ENCODE data around the gene PCBP1. TPM values are rescaled to one million over a fixed set of nuclear protein-coding genes. Genes with fewer than 3 reads are reported as not detected.
"Not testable (repeated sequence)": the region's sequence is repeated elsewhere in the genome, so short reads cannot be mapped to it uniquely, and the experiment has no call there.

The PCBP1 gene
- total RNA-seq: 443 and 445 TPM in 2 replicates

- intact Hi-C loops (cut with micrococcal nuclease): loop anchor here (1.0 to 5.0 kb wide), 10 partner anchors 8 to 1835 kb away; partner anchors contain the start of genes AAK1, GMCL1, PPP3R1 and SNRPG
Observed at GRCh38 chr2:70086838-70087701, at the start of gene PCBP1. PCBP1 (plus strand) TSS chr2:70087477; CDS start chr2:70087744, 267 bp downstream.

GRCh38 chr2:70039366-70039765 lies 47.9 kb upstream of the PCBP1 start:
- intact Hi-C loops (cut with micrococcal nuclease): no loop called here

- intact Hi-C loops (cut with micrococcal nuclease): loop anchor here (2.0 kb wide), 2 partner anchors 27 to 95 kb away; no protein-coding TSS in a partner anchor
Observed at GRCh38 chr2:70041663-70042062, 45.6 kb upstream of the PCBP1 start.

- intact Hi-C loops (cut with micrococcal nuclease): loop anchor here (2.0 kb wide), 2 partner anchors 27 to 95 kb away; no protein-coding TSS in a partner anchor
Observed at GRCh38 chr2:70042246-70042645, 45.0 kb upstream of the PCBP1 start.

GRCh38 chr2:70043252-70043875 lies 43.9 kb upstream of the PCBP1 start:
- intact Hi-C loops (cut with micrococcal nuclease): loop anchor here (1.0 to 2.0 kb wide), 3 partner anchors 26 to 97 kb away; no protein-coding TSS in a partner anchor

- intact Hi-C loops (cut with micrococcal nuclease): no loop called here
Observed at GRCh38 chr2:70044290-70045040, 42.8 kb upstream of the PCBP1 start.

GRCh38 chr2:70045405-70045804 lies 41.9 kb upstream of the PCBP1 start:
- intact Hi-C loops (cut with micrococcal nuclease): no loop called here

- intact Hi-C loops (cut with micrococcal nuclease): no loop called here
Observed at GRCh38 chr2:70045932-70046331, 41.3 kb upstream of the PCBP1 start.

GRCh38 chr2:70046534-70046933 lies 40.7 kb upstream of the PCBP1 start:
- intact Hi-C loops (cut with micrococcal nuclease): no loop called here

GRCh38 chr2:70047451-70047850 lies 39.8 kb upstream of the PCBP1 start:
- intact Hi-C loops (cut with micrococcal nuclease): no loop called here

GRCh38 chr2:70049255-70049654 lies 38.0 kb upstream of the PCBP1 start:
- intact Hi-C loops (cut with micrococcal nuclease): no loop called here

GRCh38 chr2:70050631-70051425 lies 36.4 kb upstream of the PCBP1 start:
- intact Hi-C loops (cut with micrococcal nuclease): no loop called here

GRCh38 chr2:70055259-70055658 lies 32.0 kb upstream of the PCBP1 start:
- intact Hi-C loops (cut with micrococcal nuclease): not testable (repeated sequence)

GRCh38 chr2:70061317-70061716 lies 26.0 kb upstream of the PCBP1 start:
- intact Hi-C loops (cut with micrococcal nuclease): no loop called here

GRCh38 chr2:70062270-70062669 lies 25.0 kb upstream of the PCBP1 start:
- intact Hi-C loops (cut with micrococcal nuclease): no loop called here

- intact Hi-C loops (cut with micrococcal nuclease): loop anchor here (2.0 to 5.0 kb wide), 2 partner anchors 53 to 179 kb away; partner anchors contain the start of gene TIA1
Observed at GRCh38 chr2:70068119-70068518, 19.2 kb upstream of the PCBP1 start.

- intact Hi-C loops (cut with micrococcal nuclease): loop anchor here (1.0 to 5.0 kb wide), 11 partner anchors 16 to 240 kb away; partner anchors contain the start of genes C2orf42, GMCL1, SNRPG and TIA1
Observed at GRCh38 chr2:70069049-70069448, 18.2 kb upstream of the PCBP1 start.

GRCh38 chr2:70070542-70071268 lies 16.6 kb upstream of the PCBP1 start:
- intact Hi-C loops (cut with micrococcal nuclease): loop anchor here (1.0 kb wide), 1 partner anchor 346 kb away; no protein-coding TSS in a partner anchor

GRCh38 chr2:70073493-70073892 lies 13.8 kb upstream of the PCBP1 start:
- intact Hi-C loops (cut with micrococcal nuclease): no loop called here

GRCh38 chr2:70078384-70078783 lies 8.9 kb upstream of the PCBP1 start:
- intact Hi-C loops (cut with micrococcal nuclease): no loop called here
